Colonic mucosa (tissue), 4 donors: Measurements from ENCODE around the gene ROR2. TPM values are rescaled to one million over a fixed set of nuclear protein-coding genes. Genes with fewer than 3 reads are reported as not detected.

ENCODE experiments used
- DNase-seq: peaks from one replicate; pipeline ENCODE4 v3.0.0-alpha.2; 2020
- H3K27ac ChIP-seq: fragments of 200-600 bp; one replicate; pipeline ENCODE4 v1.8.0; 2021
- H3K27me3 ChIP-seq: fragments of 200-600 bp; one replicate; pipeline ENCODE4 v1.8.0; 2021
- H3K36me3 ChIP-seq: fragments of 200-600 bp; one replicate; pipeline ENCODE4 v1.8.0; 2021
- H3K4me1 ChIP-seq: fragments of 200-600 bp; one replicate; pipeline ENCODE4 v1.8.0; 2021; ENCODE audit warnings: mild to moderate bottlenecking
- H3K4me3 ChIP-seq: fragments of 200-600 bp; one replicate; pipeline ENCODE4 v1.8.0; 2021
- H3K9ac ChIP-seq, 2 donors: one replicate each; pipeline ENCODE4 v1.7.0; 2013; ENCODE audit warnings: control low read depth in 2 of 2, low read depth in 2 of 2, low read length in 2 of 2
- H3K9me3 ChIP-seq: fragments of 200-600 bp; one replicate; pipeline ENCODE4 v1.8.0; 2021
- intact Hi-C: fragments of 100-400 bp; cut with DNase I; formaldehyde crosslinking; loops from one replicate; pipeline ENCODE4 v1.14.1; 2022
- total RNA-seq, 2 donors: library from RNA; stranded (reverse); fragmentation: NEBNext Ultra II Directional in 1 of 2; extraction: Animal tissue kit (Norgen Biotek cat#: 25700) in 1 of 2; gene quantifications; one replicate each; pipeline ENCODE4 v1.2.1, GENCODE V29; 2021
- TF ChIP-seq, protein P1 (sequence below): fragments of 200-600 bp; IDR thresholded peaks from one replicate; pipeline ENCODE4 v1.8.0; 2022; ENCODE audit warnings: antibody characterized with exemption, mild to moderate bottlenecking
- donor health status: healthy.
- donor health status: DM: no; HTN: no; CAD: no.
- donor health status: DM: no; HTN: no; CAD: no.

The ROR2 gene
- total RNA-seq, 2 donors from 2014 or later = 1.7 to 9.1 TPM

- H3K27ac ChIP-seq = no peak overlapping the region
- no peak for DNase-seq
- no peaks in the 10 kb centered on the region for H3K4me1 ChIP-seq
- H3K4me3 ChIP-seq = no peak overlapping the region
- H3K27me3 ChIP-seq = no peaks in the 10 kb centered on the region
- no peaks in the 10 kb centered on the region for H3K9me3 ChIP-seq
- TF ChIP-seq, protein P1, sequence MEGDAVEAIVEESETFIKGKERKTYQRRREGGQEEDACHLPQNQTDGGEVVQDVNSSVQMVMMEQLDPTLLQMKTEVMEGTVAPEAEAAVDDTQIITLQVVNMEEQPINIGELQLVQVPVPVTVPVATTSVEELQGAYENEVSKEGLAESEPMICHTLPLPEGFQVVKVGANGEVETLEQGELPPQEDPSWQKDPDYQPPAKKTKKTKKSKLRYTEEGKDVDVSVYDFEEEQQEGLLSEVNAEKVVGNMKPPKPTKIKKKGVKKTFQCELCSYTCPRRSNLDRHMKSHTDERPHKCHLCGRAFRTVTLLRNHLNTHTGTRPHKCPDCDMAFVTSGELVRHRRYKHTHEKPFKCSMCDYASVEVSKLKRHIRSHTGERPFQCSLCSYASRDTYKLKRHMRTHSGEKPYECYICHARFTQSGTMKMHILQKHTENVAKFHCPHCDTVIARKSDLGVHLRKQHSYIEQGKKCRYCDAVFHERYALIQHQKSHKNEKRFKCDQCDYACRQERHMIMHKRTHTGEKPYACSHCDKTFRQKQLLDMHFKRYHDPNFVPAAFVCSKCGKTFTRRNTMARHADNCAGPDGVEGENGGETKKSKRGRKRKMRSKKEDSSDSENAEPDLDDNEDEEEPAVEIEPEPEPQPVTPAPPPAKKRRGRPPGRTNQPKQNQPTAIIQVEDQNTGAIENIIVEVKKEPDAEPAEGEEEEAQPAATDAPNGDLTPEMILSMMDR = no peak
- H3K36me3 ChIP-seq = no peaks in the 10 kb centered on the region
- intact Hi-C loops = no loop called here
- no peak overlapping the region for H3K9ac ChIP-seq
Measured at GRCh38 chr9:91783876-91784672, 166.0 kb downstream of the ROR2 start.

DNA sequence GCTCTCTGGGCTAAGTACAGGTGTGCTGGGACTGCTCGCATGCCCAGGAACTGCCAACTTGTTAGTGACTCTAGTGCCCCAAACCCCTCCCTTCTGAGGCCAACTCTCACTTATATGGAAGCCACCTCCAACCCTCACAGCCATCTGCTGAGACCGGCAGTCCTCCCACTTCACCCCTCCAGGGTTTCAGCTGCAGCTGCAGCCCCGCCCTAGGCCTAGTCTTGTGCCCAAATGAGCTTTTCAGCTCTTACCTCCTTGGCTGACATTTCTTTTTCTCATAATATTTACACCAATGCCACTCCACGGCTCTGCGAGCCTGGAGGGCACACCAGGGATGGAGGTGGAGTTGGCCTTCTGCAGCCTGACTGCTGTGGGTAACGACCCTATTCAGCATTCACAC lies 166.6 kb downstream of the ROR2 start:
- TF ChIP-seq, protein P1 = no peak
- no peak overlapping the region for H3K27ac ChIP-seq
- no peak overlapping the region for H3K9ac ChIP-seq
- peak; percentile 9 for DNase-seq
- no peaks in the 10 kb centered on the region for H3K4me1 ChIP-seq
- H3K9me3 ChIP-seq = no peaks in the 10 kb centered on the region
- intact Hi-C loops = no loop called here
- no peaks in the 10 kb centered on the region for H3K36me3 ChIP-seq
- no peak overlapping the region for H3K4me3 ChIP-seq
- no peaks in the 10 kb centered on the region for H3K27me3 ChIP-seq

GRCh38 chr9:91782708-91783214 lies 167.3 kb downstream of the ROR2 start:
- H3K27me3 ChIP-seq = no peaks in the 10 kb centered on the region
- H3K27ac ChIP-seq = no peak overlapping the region
- TF ChIP-seq, protein P1 = no peak
- H3K9me3 ChIP-seq = no peaks in the 10 kb centered on the region
- H3K4me1 ChIP-seq = no peaks in the 10 kb centered on the region
- H3K9ac ChIP-seq = no peak overlapping the region
- no peak overlapping the region for H3K4me3 ChIP-seq
- peak; percentile 4 for DNase-seq
- H3K36me3 ChIP-seq = no peaks in the 10 kb centered on the region
- intact Hi-C loops = no loop called here

- no peaks in the 10 kb centered on the region for H3K27me3 ChIP-seq
- H3K36me3 ChIP-seq = no peaks in the 10 kb centered on the region
- no peak overlapping the region for H3K27ac ChIP-seq
- no peak overlapping the region for H3K4me3 ChIP-seq
- peak; percentile 6 for DNase-seq
- no peaks in the 10 kb centered on the region for H3K4me1 ChIP-seq
- intact Hi-C loops = no loop called here
- no peak overlapping the region for H3K9ac ChIP-seq
- H3K9me3 ChIP-seq = no peaks in the 10 kb centered on the region
- TF ChIP-seq, protein P1 = no peak
Measured at GRCh38 chr9:91781906-91782305, 168.1 kb downstream of the ROR2 start.

DNA sequence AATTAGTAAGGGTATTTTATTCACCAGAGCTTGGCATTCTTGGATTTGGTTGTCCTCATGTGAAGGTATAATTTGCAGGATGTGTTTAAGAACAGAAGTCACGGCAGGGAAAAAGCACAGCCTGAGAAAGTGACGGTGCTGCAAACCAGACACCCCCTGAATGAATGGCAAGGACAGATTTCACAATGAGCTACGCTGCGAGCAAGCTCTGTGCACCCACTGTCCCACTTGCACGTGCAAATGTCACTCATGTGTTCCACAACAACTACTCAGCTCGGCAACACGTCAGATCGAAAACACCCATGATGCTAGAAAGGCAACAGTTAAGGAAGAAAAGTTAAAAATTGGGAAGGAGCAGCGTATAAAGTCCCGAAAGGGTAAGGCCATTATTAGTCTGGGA lies 168.9 kb downstream of the ROR2 start:
- Histone ChIP-seq H3K9me3 (no peaks in the 10 kb centered on the region), H3K4me1 (no peaks in the 10 kb centered on the region), H3K9ac (no peak overlapping the region), H3K27me3 (no peaks in the 10 kb centered on the region), H3K4me3 (no peak overlapping the region), H3K36me3 (no peaks in the 10 kb centered on the region), H3K27ac (no peak overlapping the region)
- intact Hi-C loops = no loop called here
- TF ChIP-seq, protein P1 = no peak
- peak; percentile 13 for DNase-seq
